SK-N-MC (cell line): ENCODE results near the gene SHROOM2.

Experiments
- EZH2 ChIP-seq: fragments of 200-600 bp; sonication (generic); IDR thresholded peaks from one replicate; pipeline ENCODE4 v1.6.1; 2017; ENCODE audit warnings: antibody characterized with exemption
- POLR2AphosphoS5 ChIP-seq: IDR thresholded peaks from 2 replicates; pipeline ENCODE4 v1.6.1; 2012; ENCODE audit warnings: mild to moderate bottlenecking, low read depth, low read length, borderline replicate concordance

DNA sequence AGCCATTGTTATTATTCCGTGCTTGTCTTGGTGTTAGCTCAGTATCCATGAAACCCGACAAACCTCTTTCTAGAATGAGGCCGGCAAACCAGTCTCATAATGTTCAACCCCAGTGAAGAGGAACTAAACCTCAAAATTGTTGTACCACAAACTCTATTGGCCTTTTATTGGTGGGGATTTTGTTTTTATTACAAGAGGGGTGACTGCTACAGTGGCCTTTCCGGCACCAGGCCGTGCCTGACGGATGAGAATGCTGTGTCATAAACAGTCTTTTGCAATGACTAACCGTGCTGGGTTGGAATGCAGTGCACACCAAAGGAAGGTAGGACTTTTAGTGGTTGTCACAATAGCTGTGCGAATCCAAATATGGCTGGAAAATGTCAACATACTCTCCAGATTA lies 60.8 kb downstream of the SHROOM2 start:
- no peak for TF ChIP-seq POLR2AphosphoS5
- no peak for TF ChIP-seq EZH2
